A375 (cell line): ENCODE results near the gene AKTIP. TPM values are rescaled to one million over a fixed set of nuclear protein-coding genes. Genes with fewer than 3 reads are reported as not detected.

Experiments
- small RNA-seq: library from RNA; depleted of rRNA; stranded (forward); fragments of <200 nt; gene quantifications from one replicate; pipeline ENCODE3, GENCODE V24; 2014
- total RNA-seq: library from RNA; depleted of rRNA; stranded (reverse); fragments of >200 nt; shearing (Covaris generic); gene quantifications from 2 replicates; pipeline ENCODE4 v1.2.3, GENCODE V29; 2014; rRNA removed

AKTIP gene
- total RNA-seq: 18.6 and 24.8 TPM in 2 replicates

DNA sequence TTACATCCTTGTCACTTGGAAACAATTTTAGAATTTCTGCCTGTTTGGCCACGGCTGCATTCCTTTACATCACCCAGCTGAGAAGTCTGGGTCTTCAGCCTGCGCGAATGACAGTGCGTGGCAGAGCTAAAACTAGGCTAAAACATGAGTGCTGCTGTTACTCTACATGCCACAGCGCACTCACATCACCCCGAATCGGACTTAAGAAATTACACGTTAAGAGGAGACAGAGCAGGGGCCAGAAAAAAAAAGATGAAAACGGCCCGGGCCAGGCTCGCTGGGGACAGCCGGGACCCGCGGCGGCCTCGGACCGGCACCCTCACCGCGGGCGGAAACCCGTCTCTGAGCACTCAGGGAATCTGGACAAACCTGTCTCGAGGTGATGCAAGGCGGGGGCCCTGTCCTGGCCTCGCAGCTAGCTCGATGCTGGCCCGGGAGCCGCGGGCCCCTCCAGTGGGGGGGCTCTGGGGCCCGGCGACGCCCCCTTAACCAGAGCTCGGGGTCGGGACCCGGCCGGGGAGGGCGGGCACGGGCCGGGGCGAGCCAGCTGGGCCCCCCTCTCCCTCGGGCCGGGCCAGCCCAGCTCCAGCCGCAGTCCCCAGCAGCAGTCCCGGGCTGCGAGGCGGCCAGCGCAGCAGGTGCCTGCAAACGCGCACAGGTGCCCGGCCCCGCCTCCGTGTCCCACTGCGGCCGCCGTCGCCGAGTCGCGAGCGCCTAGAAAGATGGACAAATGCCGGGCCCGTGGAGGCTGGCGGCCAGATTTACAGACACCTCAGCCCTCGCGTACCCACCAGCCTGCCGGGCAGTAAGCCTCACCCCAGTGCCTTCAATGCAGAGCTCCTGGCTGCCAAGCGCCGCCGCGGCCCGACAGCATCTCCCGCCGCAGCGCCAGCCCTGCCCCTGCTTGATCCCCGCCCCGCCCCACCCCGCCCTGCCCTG, at the start of gene AKTIP:
AKTIP (minus strand) TSS at position 879 of the 939 bp plus-strand sequence. CDS start 2,950 bp downstream, outside the sequence.

Small RNA genes within 50 kb of the gene (small RNA-seq; reads per million reads assigned to genes)
- not detected for gene RNU6-1153P

Other genes with a start within 250 kb of the AKTIP start
- gene RBL2, start 68.7 kb downstream of the AKTIP start, total RNA-seq: 27.7 and 33.1 TPM in 2 replicates
- gene RPGRIP1L, start 200.7 kb upstream of the AKTIP start, total RNA-seq: 6.6 and 9.5 TPM in 2 replicates
- 45.7 and 45.9 TPM in 2 replicates for gene FTO, start 200.9 kb upstream of the AKTIP start, total RNA-seq